ENCODE measurements around the gene ACBD4. TPM values are rescaled to one million over a fixed set of nuclear protein-coding genes. Genes with fewer than 3 reads are reported as not detected.

Gene ACBD4
- total and polyA plus RNA-seq, 4 donors: 4.4 to 51.4 (median 44.9) TPM

DNA sequence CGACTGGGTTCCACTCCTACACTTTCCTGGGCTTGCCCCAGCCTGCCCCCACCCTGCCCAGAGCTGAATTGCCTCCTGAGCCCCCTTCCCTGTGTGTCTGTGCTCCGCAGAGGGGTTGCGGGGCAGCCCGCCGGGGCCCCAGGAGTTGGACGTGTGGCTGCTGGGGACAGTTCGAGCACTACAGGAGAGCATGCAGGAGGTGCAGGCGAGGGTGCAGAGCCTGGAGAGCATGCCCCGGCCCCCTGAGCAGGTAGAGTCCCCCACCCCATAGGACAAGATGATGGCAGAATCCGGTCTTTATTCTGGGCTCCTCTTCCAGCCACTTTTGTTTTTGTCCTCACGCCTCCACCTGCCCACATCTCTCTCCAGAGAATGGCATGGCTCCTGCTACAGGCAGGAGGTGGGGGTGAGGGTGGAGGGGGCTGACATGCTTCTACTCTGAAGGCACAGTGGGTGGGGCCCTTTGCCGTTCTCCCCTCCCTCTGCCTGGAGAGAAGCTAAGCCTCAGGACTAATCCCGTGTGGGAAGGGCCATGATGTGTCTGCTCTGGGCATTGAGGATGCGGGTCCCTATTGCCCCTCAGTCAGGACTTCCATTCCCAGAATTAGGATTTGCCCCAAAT lies 3.5 kb downstream of the ACBD4 start:
- no peak for TF ChIP-seq RXRA (IDR thresholded peaks at IDR 0.05)
- TF ChIP-seq REST (IDR thresholded peaks at IDR 0.05): no peak
- no peak for TF ChIP-seq GABPA (IDR thresholded peaks at IDR 0.05 in 1 of 2, conservative IDR thresholded peaks at IDR 0.05 in 1 of 2)
- TF ChIP-seq, protein P1, sequence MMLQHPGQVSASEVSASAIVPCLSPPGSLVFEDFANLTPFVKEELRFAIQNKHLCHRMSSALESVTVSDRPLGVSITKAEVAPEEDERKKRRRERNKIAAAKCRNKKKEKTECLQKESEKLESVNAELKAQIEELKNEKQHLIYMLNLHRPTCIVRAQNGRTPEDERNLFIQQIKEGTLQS (IDR thresholded peaks at IDR 0.05): no peak
- TF ChIP-seq ZBTB33 (IDR thresholded peaks at IDR 0.05): no peak
- no peak for TF ChIP-seq FOXA2 (IDR thresholded peaks at IDR 0.05)
- no peak for TF ChIP-seq EGR1 (IDR thresholded peaks at IDR 0.05; ENCODE audit: low read depth in 2 of 2)
- TF ChIP-seq JUND (IDR thresholded peaks at IDR 0.05): no peak
- Histone ChIP-seq H3K36me3 (ENCODE audit: control insufficient read depth in 4 of 4, insufficient read depth in 3 of 4, low read depth in 1 of 4, low read length in 3 of 4) (peaks cover 2 to 9% (median 7%) of the 10 kb centered on the region in 4 donors), H3K4me1 (ENCODE audit: control insufficient read depth in 4 of 4, insufficient read depth in 4 of 4, low read length in 3 of 4) (peaks cover 9 to 56% (median 39%) of the 10 kb centered on the region in 4 donors), H3K9me3 (ENCODE audit: control insufficient read depth in 4 of 4, low read length in 3 of 4) (no peaks in the 10 kb centered on the region), H3K9ac (ENCODE audit: low read depth in 1 of 2, low read length in 2 of 2) (no peak overlapping the region), H3K27ac (ENCODE audit: low read depth in 1 of 2, low read length in 2 of 2) (no peak overlapping the region), H3K27me3 (ENCODE audit: control insufficient read depth in 4 of 4, insufficient read depth in 4 of 4, low read length in 3 of 4) (no peaks in the 10 kb centered on the region), H3K4me3 (ENCODE audit: low read depth in 1 of 3, low read length in 3 of 3) (no peak overlapping the region)
- 94% methylated on average over 14 of the region's 14 CpGs for WGBS
- no peak for DNase-seq (ENCODE audit: low spot score)

DNA sequence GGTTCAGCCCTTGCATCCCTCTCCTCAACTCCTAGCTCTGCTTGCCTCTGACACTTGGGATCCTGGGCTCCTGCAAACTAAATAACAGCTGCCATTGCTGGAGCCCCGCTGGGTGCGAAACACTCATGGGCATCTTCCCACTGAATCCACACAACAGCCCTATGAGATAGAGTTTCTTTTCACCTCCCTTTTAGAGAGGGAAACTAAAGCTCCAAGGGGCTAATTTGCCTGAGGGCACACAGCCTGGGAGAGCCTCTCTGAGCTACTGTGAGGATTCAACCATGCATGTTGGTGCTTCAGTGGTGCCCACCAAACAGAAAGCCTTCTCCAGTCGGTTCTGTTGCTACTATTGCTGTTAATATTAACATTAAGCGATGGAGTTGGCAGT lies 4.0 kb downstream of the ACBD4 start:
- H3K27me3 ChIP-seq (ENCODE audit: control insufficient read depth in 4 of 4, insufficient read depth in 4 of 4, low read length in 3 of 4): no peaks in the 10 kb centered on the region
- TF ChIP-seq RAD21 (IDR thresholded peaks at IDR 0.05) (no peak), ZBTB33 (IDR thresholded peaks at IDR 0.05) (no peak), FOXA1 (IDR thresholded peaks at IDR 0.05) (no peak), HNF4G (IDR thresholded peaks at IDR 0.05) (no peak), JUND (IDR thresholded peaks at IDR 0.05) (no peak), CTCF (IDR thresholded peaks at IDR 0.05; ENCODE audit: low read depth, low read length, missing input control) (no peak), TAF1 (conservative IDR thresholded peaks at IDR 0.05) (no peak), MAX (IDR thresholded peaks at IDR 0.05) (no peak), NR2F2 (IDR thresholded peaks at IDR 0.05) (no peak), EGR1 (IDR thresholded peaks at IDR 0.05; ENCODE audit: low read depth in 2 of 2) (no peak)
- TF ChIP-seq, protein P1 (IDR thresholded peaks at IDR 0.05): no peak
- no peaks in the 10 kb centered on the region for H3K9me3 ChIP-seq (ENCODE audit: control insufficient read depth in 4 of 4, low read length in 3 of 4)
- H3K4me1 ChIP-seq (ENCODE audit: control insufficient read depth in 4 of 4, insufficient read depth in 4 of 4, low read length in 3 of 4): peaks cover 9 to 59% (median 39%) of the 10 kb centered on the region in 4 donors
- WGBS: 81% methylated on average over 4 of the region's 4 CpGs
- no peak overlapping the region for H3K9ac ChIP-seq (ENCODE audit: low read depth in 1 of 2, low read length in 2 of 2)
- DNase-seq (ENCODE audit: low spot score): no peak
- H3K27ac ChIP-seq (ENCODE audit: low read depth in 1 of 2, low read length in 2 of 2): no peak overlapping the region
- H3K36me3 ChIP-seq (ENCODE audit: control insufficient read depth in 4 of 4, insufficient read depth in 3 of 4, low read depth in 1 of 4, low read length in 3 of 4): peaks cover 2 to 9% (median 7%) of the 10 kb centered on the region in 4 donors
- H3K4me3 ChIP-seq (ENCODE audit: low read depth in 1 of 3, low read length in 3 of 3): no peak overlapping the region
